ENCODE data around the gene LRRC58. TPM values are rescaled to one million over a fixed set of nuclear protein-coding genes. Genes with fewer than 3 reads are reported as not detected.

LRRC58 gene
- total RNA-seq, 1 donor from 2014 or later = 22.8 TPM

- no peak for DNase-seq (ENCODE audit: low spot score in 2 of 2)
- FAIRE-seq = no peak
Observed at GRCh38 chr3:120281261-120281660, 67.9 kb downstream of the LRRC58 start.

- no peak for DNase-seq (ENCODE audit: low spot score in 2 of 2)
- no peak for FAIRE-seq
Observed at GRCh38 chr3:120280566-120280965, 68.6 kb downstream of the LRRC58 start.

GRCh38 chr3:120280026-120280425 is 69.1 kb downstream of the LRRC58 start:
- FAIRE-seq (no peak), DNase-seq (ENCODE audit: low spot score in 2 of 2) (no peak)

DNA sequence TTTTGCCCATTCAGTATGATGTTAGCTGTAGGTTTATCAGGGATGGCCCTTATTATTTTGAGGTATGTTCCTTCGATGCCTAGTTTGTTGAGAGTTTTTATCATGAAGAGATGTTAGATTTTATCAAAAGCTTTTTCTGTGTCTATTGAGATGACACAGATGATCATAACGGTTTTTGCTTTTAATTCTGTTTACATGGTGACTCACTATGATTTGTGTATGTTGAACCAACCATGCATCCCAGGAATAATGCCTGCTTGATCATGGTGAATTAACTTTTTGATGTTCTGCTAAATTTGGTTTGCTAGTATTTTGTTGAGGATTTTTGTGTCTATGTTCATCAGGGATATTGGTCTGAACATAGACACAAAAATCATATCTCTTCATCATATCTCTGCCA is 72.4 kb downstream of the LRRC58 start:
- no peak for FAIRE-seq
- DNase-seq (ENCODE audit: low spot score in 2 of 2) = no peak

- no peak for FAIRE-seq
- DNase-seq (ENCODE audit: low spot score in 2 of 2) = no peak
Observed at GRCh38 chr3:120275618-120276017, 73.5 kb downstream of the LRRC58 start.

GRCh38 chr3:120274739-120275167 is 74.4 kb downstream of the LRRC58 start:
- FAIRE-seq (no peak), DNase-seq (ENCODE audit: low spot score in 2 of 2) (no peak)

Other genes with a start within 250 kb of the LRRC58 start
- gene GPR156, start 64.1 kb downstream of the LRRC58 start, total RNA-seq = 2.0 TPM
- gene FSTL1, start 101.6 kb upstream of the LRRC58 start, total RNA-seq = 32.2 TPM
- 30.2 TPM for gene NDUFB4, start 247.0 kb upstream of the LRRC58 start, total RNA-seq